Liver (tissue), 3 donors: Measurements from ENCODE around the gene ALAS1.

Source experiments
- EGR1 ChIP-seq, 2 donors: IDR thresholded peaks; 2 replicates each; pipeline ENCODE4 v1.6.1; 2016 to 2018; ENCODE audit warnings: antibody characterized with exemption in 2 of 2, low read depth in 2 of 2
- FOXA1 ChIP-seq: IDR thresholded peaks from 2 replicates; pipeline ENCODE4 v1.6.1; 2016; ENCODE audit warnings: antibody characterized with exemption
- HNF4A ChIP-seq, 2 donors: conservative IDR thresholded peaks; 2 replicates each; pipeline ENCODE4 v1.6.1; 2016; ENCODE audit warnings: antibody characterized with exemption in 2 of 2, mild to moderate bottlenecking in 2 of 2
- RAD21 ChIP-seq, 2 donors: IDR thresholded peaks; 2 replicates each; pipeline ENCODE4 v1.6.1; 2016; ENCODE audit warnings: antibody characterized with exemption in 2 of 2, mild to moderate bottlenecking in 2 of 2
- SP1 ChIP-seq: IDR thresholded peaks from 2 replicates; pipeline ENCODE4 v1.6.1; 2018; ENCODE audit warnings: antibody characterized with exemption, mild to moderate bottlenecking
- YY1 ChIP-seq: IDR thresholded peaks from 2 replicates; pipeline ENCODE4 v1.6.1; 2016; ENCODE audit warnings: antibody characterized with exemption, mild to moderate bottlenecking
- TF ChIP-seq, protein P1 (sequence below): fragments of 150-350 bp; IDR thresholded peaks from 2 replicates; pipeline ENCODE4 v1.5.1; 2017; ENCODE audit warnings: improper control_type of control experiment, low read depth, low read length; ENCODE audit not compliant: missing input control
- TF ChIP-seq, protein P2 (sequence below): IDR thresholded peaks from 2 replicates; pipeline ENCODE4 v1.6.1; 2016; ENCODE audit warnings: antibody characterized with exemption
- TF ChIP-seq, protein P3 (sequence below): IDR thresholded peaks from 2 replicates; pipeline ENCODE4 v1.6.1; 2016; ENCODE audit warnings: antibody characterized with exemption
- donor health status: healthy.
- donor health status: healthy.

DNA sequence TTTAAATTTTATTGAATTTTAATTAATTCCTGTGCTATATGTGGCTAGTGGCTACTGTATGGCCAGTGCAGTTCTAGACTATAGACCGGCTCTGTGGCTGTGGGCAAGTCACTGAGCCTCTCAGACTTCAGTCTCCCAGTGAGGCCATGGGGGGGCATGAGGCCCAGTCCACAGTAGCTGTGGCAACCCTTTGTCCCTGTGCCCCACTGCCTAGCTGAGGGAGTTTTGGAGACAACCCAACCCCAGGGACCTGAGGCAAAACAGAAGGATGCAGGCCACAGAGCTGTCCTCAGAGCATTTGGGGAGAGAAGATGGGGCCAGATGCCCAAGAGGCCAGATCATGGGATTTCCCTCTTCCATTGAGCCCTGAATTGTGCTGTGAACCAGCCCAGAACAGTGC, 24.9 kb upstream of the ALAS1 start:
- TF ChIP-seq, protein P1, sequence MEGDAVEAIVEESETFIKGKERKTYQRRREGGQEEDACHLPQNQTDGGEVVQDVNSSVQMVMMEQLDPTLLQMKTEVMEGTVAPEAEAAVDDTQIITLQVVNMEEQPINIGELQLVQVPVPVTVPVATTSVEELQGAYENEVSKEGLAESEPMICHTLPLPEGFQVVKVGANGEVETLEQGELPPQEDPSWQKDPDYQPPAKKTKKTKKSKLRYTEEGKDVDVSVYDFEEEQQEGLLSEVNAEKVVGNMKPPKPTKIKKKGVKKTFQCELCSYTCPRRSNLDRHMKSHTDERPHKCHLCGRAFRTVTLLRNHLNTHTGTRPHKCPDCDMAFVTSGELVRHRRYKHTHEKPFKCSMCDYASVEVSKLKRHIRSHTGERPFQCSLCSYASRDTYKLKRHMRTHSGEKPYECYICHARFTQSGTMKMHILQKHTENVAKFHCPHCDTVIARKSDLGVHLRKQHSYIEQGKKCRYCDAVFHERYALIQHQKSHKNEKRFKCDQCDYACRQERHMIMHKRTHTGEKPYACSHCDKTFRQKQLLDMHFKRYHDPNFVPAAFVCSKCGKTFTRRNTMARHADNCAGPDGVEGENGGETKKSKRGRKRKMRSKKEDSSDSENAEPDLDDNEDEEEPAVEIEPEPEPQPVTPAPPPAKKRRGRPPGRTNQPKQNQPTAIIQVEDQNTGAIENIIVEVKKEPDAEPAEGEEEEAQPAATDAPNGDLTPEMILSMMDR = no peak
- TF ChIP-seq FOXA1 (no peak), YY1 (no peak), EGR1 (IDR thresholded peaks at IDR 0.05; ENCODE audit: low read depth in 2 of 2) (no peak), SP1 (no peak), RAD21 (IDR thresholded peaks at IDR 0.05) (no peak), HNF4A (conservative IDR thresholded peaks at IDR 0.05) (no peak)
- TF ChIP-seq, protein P2, sequence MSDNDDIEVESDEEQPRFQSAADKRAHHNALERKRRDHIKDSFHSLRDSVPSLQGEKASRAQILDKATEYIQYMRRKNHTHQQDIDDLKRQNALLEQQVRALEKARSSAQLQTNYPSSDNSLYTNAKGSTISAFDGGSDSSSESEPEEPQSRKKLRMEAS = no peak
- TF ChIP-seq, protein P3, sequence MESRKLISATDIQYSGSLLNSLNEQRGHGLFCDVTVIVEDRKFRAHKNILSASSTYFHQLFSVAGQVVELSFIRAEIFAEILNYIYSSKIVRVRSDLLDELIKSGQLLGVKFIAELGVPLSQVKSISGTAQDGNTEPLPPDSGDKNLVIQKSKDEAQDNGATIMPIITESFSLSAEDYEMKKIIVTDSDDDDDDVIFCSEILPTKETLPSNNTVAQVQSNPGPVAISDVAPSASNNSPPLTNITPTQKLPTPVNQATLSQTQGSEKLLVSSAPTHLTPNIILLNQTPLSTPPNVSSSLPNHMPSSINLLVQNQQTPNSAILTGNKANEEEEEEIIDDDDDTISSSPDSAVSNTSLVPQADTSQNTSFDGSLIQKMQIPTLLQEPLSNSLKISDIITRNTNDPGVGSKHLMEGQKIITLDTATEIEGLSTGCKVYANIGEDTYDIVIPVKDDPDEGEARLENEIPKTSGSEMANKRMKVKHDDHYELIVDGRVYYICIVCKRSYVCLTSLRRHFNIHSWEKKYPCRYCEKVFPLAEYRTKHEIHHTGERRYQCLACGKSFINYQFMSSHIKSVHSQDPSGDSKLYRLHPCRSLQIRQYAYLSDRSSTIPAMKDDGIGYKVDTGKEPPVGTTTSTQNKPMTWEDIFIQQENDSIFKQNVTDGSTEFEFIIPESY = no peak
